Measurements from ENCODE around the gene GRM4.
"Not testable (repeated sequence)": the region's sequence is repeated elsewhere in the genome, so short reads cannot be mapped to it uniquely, and the experiment has no call there.

GRM4 gene

GRCh38 chr6:34146021-34146782 is at the start of gene GRM4:
Gene GRM4, minus strand, starts transcription at chr6:34146087. Its CDS starts 12,591 bp downstream, at chr6:34133496.
- DNase-seq (ENCODE audit: low spot score): no peak

GRCh38 chr6:34194772-34195171 is 48.9 kb upstream of the GRM4 start:
- DNase-seq (ENCODE audit: low spot score): no peak

- DNase-seq (ENCODE audit: low spot score): no peak
These were observed 44.7 kb upstream of the GRM4 start for GRCh38 chr6:34190504-34191122.

GRCh38 chr6:34189806-34190503 is 44.1 kb upstream of the GRM4 start:
- peak; percentile 70 for DNase-seq (ENCODE audit: low spot score)

- DNase-seq (ENCODE audit: low spot score): not testable (repeated sequence)
These were observed 38.8 kb upstream of the GRM4 start for GRCh38 chr6:34184726-34185125.

GRCh38 chr6:34182751-34183531 is 37.1 kb upstream of the GRM4 start:
- DNase-seq (ENCODE audit: low spot score): peak; percentile 89

DNA sequence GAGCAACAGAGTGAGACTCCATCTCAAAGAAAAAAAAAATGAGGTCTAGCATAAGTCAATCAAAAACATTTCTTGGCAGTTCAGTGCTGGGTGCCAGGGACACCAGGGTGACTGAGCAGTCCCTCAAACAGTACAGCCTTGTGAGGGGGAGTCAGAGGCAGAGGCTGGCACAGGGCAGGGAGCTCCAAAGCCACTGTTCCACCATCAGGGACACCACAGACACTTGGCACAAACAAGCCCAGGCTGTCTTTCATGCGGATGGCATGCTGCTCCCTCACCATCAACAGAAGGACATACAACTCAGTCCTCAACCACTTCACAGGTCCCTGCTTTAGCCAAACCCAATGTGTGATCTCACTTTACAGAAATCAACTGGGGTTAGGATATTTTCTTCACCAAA is 36.0 kb upstream of the GRM4 start:
- DNase-seq (ENCODE audit: low spot score): peak; percentile 9

DNA sequence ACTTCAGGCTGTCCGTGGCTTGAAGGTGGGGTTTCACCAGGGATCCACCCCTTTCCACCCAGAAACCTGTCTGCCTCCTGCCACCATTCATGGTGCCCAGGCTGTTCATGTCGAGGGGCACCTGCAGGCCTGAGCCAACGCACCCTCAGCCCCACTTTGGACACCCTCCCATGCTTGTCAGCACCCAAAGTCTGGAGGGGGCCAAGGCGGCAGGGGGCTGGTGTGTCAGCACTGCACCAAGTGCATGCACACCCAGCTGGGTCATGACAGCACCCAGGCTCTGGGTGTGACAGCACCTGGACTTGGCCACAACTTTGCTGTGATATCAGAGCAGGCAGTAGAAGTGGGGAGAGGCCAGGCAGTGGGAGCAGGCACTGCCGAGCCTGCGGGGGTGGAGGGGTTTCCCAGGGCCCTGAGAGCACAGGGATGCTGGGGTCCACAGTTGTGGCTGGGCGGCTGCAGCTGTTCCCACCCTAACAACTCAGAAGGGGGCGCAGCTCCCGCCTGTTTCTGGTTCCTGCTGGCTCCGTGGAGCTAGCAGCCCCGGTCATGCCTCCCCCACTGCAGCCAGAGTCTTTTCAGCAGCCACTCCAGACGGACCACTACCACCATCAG is 33.3 kb upstream of the GRM4 start:
- DNase-seq (ENCODE audit: low spot score): no peak

DNA sequence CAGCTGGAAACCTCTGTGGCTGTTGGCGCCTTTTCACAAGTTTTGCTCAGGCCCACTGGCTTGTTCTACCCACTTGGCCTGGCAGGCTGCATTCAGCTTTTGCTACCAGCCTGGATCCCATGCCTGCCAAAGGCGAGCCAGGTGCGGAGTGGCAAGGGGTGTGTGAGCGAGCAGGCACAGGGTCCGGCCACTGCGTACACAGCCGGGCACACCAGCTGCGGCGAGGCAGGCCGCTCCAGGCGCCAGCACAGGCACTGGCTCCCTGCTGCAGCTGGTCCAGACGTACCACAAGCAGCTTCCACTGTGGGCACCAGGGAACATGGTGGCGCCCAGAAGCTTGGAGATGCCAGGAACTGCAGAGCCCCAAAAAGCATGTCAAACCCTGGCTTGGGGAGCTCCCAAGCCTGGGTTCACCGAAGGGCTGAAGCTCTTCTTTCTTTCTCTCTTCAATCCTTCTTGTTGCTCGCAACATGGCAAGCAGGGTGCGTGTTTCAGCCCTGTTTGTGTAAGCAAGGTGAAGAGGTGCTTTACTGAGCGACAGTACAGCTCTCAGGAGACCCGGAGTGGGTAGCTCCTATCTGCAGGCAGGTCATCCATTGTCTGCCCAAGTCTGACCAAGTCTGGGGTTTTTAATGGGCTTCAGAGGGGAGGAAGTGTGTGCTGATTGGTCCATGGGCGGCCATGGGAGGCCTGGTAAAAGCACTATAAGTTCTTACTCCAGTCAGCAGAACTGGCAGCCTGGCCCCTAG is 32.6 kb upstream of the GRM4 start:
- DNase-seq (ENCODE audit: low spot score): no peak

DNA sequence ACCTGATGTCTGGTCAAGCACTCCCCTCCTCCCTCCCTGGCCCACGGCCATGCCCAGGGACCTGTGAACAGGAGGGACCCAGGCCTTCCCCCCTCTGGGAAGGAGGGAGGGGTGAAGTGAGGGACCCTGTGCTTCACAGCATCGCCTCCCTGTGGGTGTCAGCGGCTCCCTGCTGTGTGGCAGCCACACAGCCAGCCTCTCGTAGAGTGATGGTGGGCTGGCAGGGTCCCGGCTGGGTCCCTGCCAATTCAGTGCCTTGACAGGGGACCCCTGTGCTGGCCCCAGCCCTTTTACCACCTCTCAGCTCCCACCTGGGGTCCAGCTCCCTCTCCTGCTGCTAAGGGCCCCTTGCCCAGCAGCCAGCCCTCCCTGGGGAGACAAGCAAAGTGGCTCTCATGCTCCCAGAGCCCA is 31.3 kb upstream of the GRM4 start:
- no peak for DNase-seq (ENCODE audit: low spot score)

GRCh38 chr6:34176261-34177031 is 30.6 kb upstream of the GRM4 start:
- DNase-seq (ENCODE audit: low spot score): no peak

DNA sequence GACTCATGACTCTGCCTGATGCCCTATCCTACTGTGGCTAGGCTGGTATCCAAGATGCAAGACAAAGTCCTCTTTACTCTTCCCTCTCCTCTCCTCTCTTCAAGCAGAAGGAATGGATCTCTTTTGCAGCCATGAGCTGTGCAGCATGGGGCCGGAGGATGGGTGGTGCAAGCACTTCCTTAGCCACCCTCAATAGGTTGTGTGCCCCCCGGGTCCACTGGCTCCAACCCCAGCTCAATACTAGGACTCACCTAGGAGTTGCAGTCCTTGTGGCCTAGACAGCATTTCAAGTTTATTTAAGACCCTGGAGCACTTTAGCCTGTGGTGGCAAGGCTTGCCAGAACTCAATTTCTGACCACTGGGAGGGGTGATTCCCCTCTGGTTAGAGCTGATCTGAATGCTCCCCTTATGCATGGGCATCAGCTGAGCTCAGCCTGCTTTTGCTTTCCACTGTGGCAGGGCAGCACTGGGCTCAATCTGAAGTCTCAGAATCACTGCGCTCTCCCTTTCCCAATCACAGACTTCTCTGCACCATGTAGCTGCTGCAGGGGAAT is 29.0 kb upstream of the GRM4 start:
- DNase-seq (ENCODE audit: low spot score): no peak

DNA sequence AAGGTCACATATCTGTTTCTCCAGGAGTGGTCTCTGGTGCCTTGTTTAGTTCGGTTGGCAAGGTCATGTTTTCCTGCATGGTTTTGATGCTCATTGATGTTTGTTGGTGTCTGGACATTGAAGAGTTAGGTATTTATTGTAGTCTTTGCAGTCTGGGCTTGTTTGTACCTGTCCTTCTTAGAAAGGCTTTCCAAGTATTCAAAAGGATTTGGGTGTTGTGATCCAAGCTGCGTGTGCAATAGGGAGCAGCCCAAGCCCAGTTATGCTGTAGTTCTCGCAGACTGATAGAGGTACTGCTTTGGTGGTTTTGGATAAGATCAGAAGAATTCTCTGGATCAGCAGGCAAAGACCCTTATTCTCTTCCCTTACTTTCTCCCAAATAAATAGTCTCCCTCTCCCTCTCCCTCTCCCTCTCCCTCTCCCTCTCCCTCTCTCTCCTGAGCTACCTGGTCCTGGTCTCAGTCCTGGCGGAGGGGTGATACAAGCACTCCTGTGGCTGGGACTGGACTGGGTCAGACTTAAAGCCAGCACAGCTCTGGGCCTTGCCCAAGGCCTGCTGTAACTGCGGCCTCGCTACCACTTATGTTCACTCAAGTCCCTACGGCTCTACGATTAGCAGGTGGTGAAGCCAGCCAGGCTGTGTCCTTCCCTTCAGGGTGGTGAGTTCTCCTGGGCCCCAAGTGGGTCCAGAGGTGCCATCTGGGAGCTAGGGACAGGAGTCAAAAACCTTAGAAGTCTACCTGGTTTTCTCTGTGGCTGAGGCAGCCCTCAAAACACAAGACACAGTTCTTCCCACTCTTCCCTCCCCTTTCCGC is 27.3 kb upstream of the GRM4 start:
- DNase-seq (ENCODE audit: low spot score): no peak

DNA sequence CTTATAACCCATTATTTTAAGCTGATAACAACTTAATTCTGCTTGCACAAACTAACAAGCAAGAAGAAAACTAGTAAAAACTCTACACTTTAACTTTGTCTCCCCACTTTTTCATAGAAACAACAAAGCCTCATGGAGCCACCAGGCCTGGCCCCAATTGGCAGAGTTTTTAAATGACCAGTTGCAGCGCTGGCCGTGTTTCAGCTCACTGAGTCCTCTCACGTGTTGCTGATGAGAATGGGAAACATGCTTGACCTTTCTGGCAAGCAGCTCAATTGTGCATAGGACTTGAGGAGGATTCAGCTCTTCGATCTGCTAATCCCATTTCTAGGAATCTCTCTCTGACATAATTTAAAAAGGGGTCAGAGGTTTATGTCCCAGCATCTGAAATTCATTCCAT is 24.5 kb upstream of the GRM4 start:
- DNase-seq (ENCODE audit: low spot score): no peak

DNA sequence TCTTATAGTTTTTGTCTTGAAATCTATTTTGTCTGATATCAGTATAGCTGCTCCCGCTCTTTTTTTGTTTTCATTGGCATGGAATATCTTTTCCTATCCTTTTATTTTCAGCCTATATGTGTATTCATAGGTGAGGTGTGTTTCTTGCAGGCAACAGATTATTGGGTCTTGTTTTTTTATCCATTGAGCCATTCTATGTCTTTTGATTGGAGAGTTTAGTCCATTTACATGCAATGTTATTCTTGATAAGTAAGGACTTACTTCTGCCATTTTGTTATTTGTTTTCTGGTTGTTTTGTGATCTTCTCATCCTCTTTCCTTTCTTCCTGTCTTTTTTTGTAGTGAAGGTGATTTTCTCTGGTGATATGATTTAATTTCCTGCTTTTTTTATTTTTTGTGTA is 24.0 kb upstream of the GRM4 start:
- no peak for DNase-seq (ENCODE audit: low spot score)

GRCh38 chr6:34161857-34162515 is 16.1 kb upstream of the GRM4 start:
- no peak for DNase-seq (ENCODE audit: low spot score)

GRCh38 chr6:34159844-34160243 is 14.0 kb upstream of the GRM4 start:
- no peak for DNase-seq (ENCODE audit: low spot score)

DNA sequence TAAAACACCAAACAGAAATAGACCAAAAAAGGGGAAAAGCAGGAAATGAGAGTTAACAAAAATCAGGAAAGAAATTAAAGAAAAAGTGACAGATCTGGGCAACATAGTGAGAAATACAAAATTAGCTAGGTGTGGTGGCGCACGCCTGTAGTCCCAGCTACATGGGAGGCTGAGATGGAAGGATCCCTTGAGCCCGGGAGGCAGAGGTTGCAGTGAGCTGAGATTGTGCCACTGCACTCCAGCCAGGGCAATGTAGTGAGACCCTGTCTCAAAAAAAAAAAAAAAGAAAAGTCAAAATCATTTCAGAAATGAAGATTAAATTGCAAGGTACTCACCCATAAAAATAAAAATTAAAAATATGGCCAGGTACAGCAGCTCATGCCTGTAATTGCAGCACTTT is 13.0 kb upstream of the GRM4 start:
- DNase-seq (ENCODE audit: low spot score): no peak

DNA sequence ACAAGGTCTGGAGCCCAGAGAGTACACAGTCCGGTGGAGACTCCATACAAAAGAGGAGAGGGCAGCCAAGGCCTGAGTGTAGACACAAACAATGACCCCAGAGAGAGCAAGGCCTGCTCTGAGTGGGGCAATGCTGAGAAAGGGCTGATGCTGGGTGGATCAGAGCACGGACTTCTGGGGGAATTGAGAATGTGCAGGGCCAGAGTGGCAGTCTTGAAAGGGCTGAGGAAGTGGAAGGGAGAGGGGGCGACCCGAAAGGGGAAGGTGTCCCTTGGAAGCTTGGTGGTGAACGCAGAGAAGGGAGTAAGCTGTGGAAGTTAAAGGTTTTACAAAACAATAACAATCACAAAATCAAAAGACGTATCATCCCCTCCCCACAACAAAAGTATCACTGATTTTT is 12.0 kb upstream of the GRM4 start:
- no peak for DNase-seq (ENCODE audit: low spot score)

Data from CD4-positive, alpha-beta T cell treated with Interleukin-6 at 100 ng/mL for 8 hours (primary cell).